ENCODE data around the gene ARHGEF2. TPM values are rescaled to one million over a fixed set of nuclear protein-coding genes. Genes with fewer than 3 reads are reported as not detected.
"Not testable (repeated sequence)": the region's sequence is repeated elsewhere in the genome, so short reads cannot be mapped to it uniquely, and the experiment has no call there.

ARHGEF2 gene
- total and polyA plus RNA-seq, 5 donors from 2014 or later, result 16.1 to 108 (median 16.4) TPM

DNA sequence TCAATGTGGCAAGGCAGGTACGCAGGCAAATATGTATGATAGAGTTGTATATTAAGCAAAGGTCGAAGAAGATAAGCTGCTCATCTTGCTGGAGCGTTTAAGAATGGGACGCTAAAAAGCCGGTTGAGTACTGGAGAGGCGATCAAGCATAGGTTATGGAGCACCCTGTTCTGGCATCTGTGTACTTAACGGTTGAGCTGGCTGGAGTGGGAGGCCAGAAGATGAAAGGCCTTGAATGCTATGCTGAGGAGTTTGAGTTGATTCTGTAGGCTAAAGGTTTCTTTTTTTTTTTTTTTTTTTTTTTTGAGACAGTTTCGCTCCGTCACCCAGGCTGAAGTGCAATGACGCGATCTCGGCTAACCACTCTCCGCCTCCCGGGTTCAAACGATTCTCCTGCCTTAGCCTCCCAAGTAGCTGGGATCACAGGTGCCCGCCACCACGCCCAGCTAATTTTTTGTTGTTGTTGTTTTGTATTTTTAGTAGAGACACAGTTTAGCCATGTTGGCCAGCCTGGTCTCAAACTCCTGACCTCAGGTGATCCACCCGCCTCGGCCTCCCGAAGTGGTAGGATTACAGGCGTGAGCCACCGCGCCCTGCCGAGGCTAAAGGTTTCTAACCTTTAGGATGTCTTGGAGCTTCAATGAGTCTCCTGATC lies 43.3 kb downstream of the ARHGEF2 start:
- Mint-ChIP-seq H3K36me3 (peaks cover 11% of the 10 kb centered on the region), H3K27ac (peak overlapping the region in 1 of 3 donors; percentile 14), H3K4me1 (peaks cover 10 to 43% (median 26%) of the 10 kb centered on the region in 4 donors), H3K4me3 (peak overlapping the region in 1 of 4 donors; percentile 46), H3K9me3 (no peaks in the 10 kb centered on the region), H3K27me3 (no peaks in the 10 kb centered on the region)
- no peaks in the 10 kb centered on the region for H3K9me3 ChIP-seq (ENCODE audit: control insufficient read depth in 2 of 2, low read length in 2 of 2)
- no peaks in the 10 kb centered on the region for H3K27me3 ChIP-seq (ENCODE audit: control insufficient read depth, insufficient read depth, low read length)
- peaks cover 28% of the 10 kb centered on the region for H3K36me3 ChIP-seq (ENCODE audit: control insufficient read depth, insufficient read depth, low read length)
- peak overlapping the region; percentile 94 for H3K4me3 ChIP-seq (ENCODE audit: low read depth, low read length)
- H3K4me1 ChIP-seq (ENCODE audit: control insufficient read depth, insufficient read depth, low read length, poor library complexity, severe bottlenecking), result peaks cover 48% of the 10 kb centered on the region
- DNase-seq, result no peak
- peak overlapping the region; percentile 90 for H3K27ac ChIP-seq (ENCODE audit: insufficient read depth, low read length, poor library complexity, severe bottlenecking)
- ATAC-seq (ENCODE audit: low read depth in 2 of 2), result no peak

DNA sequence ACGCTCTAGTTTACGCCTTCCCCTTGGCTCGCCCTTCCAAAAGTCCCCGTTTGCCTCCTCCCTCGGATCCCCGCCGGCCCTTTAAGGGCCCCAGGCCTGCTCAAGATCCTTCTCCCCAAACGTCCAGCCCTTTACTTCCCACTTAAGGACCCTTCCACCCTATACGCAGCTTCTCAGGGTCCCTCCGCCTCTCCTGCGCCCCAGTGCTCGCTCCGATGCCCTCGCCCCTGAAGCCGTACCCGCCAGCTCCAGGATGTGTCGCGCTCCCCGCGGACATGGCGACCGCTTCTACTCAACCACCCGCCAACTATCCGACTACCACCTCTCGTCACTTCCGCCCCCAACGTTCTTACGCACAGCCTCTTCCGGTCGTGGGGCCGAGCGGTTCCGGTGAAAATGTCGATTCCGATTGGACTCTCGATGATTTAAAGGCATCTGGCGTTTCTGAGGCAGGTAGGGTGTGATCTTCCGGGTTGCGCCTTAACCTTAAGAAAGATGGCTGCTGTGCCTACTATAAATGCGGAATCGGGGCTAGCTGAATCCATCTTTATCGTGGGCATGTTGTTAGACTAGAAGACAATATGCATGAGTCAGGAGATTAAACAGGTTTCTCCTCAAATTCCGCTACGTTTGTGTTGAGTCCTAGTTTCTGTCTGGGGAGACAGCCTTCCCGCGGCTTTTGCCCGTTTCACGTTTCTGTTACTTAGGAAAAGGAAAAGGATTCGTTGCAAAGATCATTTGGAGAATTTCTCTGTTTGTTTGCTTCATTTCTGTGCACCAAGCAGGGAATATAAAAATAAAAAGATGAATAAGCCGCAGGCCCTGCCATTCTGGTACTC lies 44.0 kb downstream of the ARHGEF2 start, which contains the start of gene KHDC4:
TSS of gene KHDC4 (minus strand) at position 317 of the 839 bp plus-strand sequence. CDS start at position 277, 40 bp downstream.
- H3K9me3 ChIP-seq (ENCODE audit: control insufficient read depth in 2 of 2, low read length in 2 of 2), result no peaks in the 10 kb centered on the region
- Mint-ChIP-seq H3K36me3 (peaks cover 14% of the 10 kb centered on the region), H3K4me3 (peak within 1 kb of the TSS in 2 of 4 donors; percentile 46 to 82), H3K27ac (peak within 1 kb of the TSS in 1 of 3 donors; percentile 14), H3K27me3 (no peaks in the 10 kb centered on the region), H3K4me1 (peaks cover 11 to 44% (median 26%) of the 10 kb centered on the region in 4 donors), H3K9me3 (no peaks in the 10 kb centered on the region)
- H3K4me3 ChIP-seq (ENCODE audit: low read depth, low read length), result peak within 1 kb of the TSS; percentile 94
- peak; percentile 96 to 98 for ATAC-seq (ENCODE audit: low read depth in 2 of 2)
- H3K36me3 ChIP-seq (ENCODE audit: control insufficient read depth, insufficient read depth, low read length), result peaks cover 34% of the 10 kb centered on the region
- peak within 1 kb of the TSS; percentile 90 for H3K27ac ChIP-seq (ENCODE audit: insufficient read depth, low read length, poor library complexity, severe bottlenecking)
- DNase-seq, result peak; percentile 93 to 100 (median 98)
- H3K27me3 ChIP-seq (ENCODE audit: control insufficient read depth, insufficient read depth, low read length), result no peaks in the 10 kb centered on the region
- H3K4me1 ChIP-seq (ENCODE audit: control insufficient read depth, insufficient read depth, low read length, poor library complexity, severe bottlenecking), result peaks cover 48% of the 10 kb centered on the region

DNA sequence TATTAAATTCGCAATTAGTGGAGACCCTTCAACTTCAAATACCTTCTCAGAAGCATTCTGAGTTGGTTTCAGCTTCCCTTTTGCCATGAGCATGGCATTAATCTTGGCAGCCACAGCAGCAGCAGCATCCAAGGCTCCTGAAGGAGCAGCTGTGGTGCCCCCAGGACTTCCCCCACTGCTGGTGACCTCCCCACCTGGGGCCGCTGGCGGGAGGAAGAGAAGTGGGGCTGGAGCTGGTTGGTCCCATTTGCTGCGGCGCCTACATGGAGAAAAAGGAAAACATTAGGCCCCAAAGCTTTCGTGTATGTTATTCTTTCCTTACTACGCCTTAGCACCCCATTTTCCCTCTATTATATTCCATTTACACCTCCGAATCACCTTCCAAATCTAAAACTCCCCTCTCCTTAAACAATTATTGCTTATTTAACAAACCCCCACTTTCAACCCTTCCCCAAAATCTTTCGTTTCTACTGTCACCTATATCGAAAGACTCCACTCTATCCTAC lies 44.7 kb downstream of the ARHGEF2 start:
- no peak for DNase-seq
- Histone ChIP-seq H3K9me3 (ENCODE audit: control insufficient read depth in 2 of 2, low read length in 2 of 2) (no peaks in the 10 kb centered on the region), H3K36me3 (ENCODE audit: control insufficient read depth, insufficient read depth, low read length) (peaks cover 40% of the 10 kb centered on the region), H3K27me3 (ENCODE audit: control insufficient read depth, insufficient read depth, low read length) (no peaks in the 10 kb centered on the region), H3K4me3 (ENCODE audit: low read depth, low read length) (peak overlapping the region; percentile 86), H3K27ac (ENCODE audit: insufficient read depth, low read length, poor library complexity, severe bottlenecking) (peak overlapping the region; percentile 90), H3K4me1 (ENCODE audit: control insufficient read depth, insufficient read depth, low read length, poor library complexity, severe bottlenecking) (peaks cover 48% of the 10 kb centered on the region)
- no peaks in the 10 kb centered on the region for H3K27me3 Mint-ChIP-seq
- peaks cover 13 to 48% (median 31%) of the 10 kb centered on the region in 4 donors for H3K4me1 Mint-ChIP-seq
- ATAC-seq (ENCODE audit: low read depth in 2 of 2), result no peak
- H3K4me3 Mint-ChIP-seq, result no peak overlapping the region
- H3K9me3 Mint-ChIP-seq, result no peaks in the 10 kb centered on the region
- peaks cover 19% of the 10 kb centered on the region for H3K36me3 Mint-ChIP-seq
- H3K27ac Mint-ChIP-seq, result no peak overlapping the region

DNA sequence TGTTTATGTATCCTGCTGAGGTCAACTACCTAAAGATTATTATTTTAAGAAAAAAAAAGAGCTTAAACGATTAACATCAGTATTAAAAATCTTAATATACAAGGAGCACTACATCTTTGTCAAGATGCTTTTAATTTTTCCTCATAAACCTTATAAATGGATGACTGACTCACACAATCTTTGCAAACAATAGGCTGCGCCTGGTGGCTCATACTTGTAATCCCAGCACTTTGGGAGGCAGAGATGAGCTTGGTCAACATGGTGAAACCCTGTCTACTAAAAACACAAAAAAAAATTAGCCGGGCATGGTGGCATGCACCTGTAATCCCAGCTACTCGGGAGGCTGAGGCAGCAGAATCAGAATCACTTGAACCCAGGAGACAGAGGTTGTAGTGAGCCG lies 45.9 kb downstream of the ARHGEF2 start:
- peaks cover 7 to 42% (median 24%) of the 10 kb centered on the region in 4 donors for H3K4me1 Mint-ChIP-seq
- H3K36me3 ChIP-seq (ENCODE audit: control insufficient read depth, insufficient read depth, low read length), result peaks cover 52% of the 10 kb centered on the region
- H3K4me3 Mint-ChIP-seq, result peak overlapping the region; percentile 50 to 82 (median 68)
- H3K27me3 ChIP-seq (ENCODE audit: control insufficient read depth, insufficient read depth, low read length), result no peaks in the 10 kb centered on the region
- DNase-seq (no peak), ATAC-seq (ENCODE audit: low read depth in 2 of 2) (no peak)
- H3K27ac Mint-ChIP-seq, result peak overlapping the region in 1 of 3 donors; percentile 9
- peaks cover 23% of the 10 kb centered on the region for H3K36me3 Mint-ChIP-seq
- peak overlapping the region; percentile 55 for H3K27ac ChIP-seq (ENCODE audit: insufficient read depth, low read length, poor library complexity, severe bottlenecking)
- H3K9me3 ChIP-seq (ENCODE audit: control insufficient read depth in 2 of 2, low read length in 2 of 2), result no peaks in the 10 kb centered on the region
- no peaks in the 10 kb centered on the region for H3K27me3 Mint-ChIP-seq
- peaks cover 48% of the 10 kb centered on the region for H3K4me1 ChIP-seq (ENCODE audit: control insufficient read depth, insufficient read depth, low read length, poor library complexity, severe bottlenecking)
- peak overlapping the region; percentile 52 for H3K4me3 ChIP-seq (ENCODE audit: low read depth, low read length)
- no peaks in the 10 kb centered on the region for H3K9me3 Mint-ChIP-seq

DNA sequence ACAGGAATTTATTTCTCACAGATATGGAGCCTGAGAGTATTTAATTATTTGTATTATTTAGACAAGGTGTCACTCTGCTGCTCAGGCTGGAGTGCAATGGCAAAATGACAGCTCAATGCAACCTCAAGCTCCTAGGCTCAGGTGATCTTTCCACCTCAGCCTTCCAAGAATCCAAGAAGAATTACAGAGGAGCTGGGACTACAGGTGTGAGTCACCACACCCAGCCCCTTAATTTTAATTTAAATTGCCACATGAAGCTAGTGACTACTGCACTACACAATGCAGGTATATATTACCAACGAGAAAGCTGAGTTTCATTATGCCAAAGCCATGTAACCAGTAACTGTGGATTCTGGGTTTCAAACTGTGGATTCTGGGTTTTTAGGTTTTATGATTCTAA lies 46.3 kb downstream of the ARHGEF2 start:
- no peak for ATAC-seq (ENCODE audit: low read depth in 2 of 2)
- DNase-seq, result no peak
- Mint-ChIP-seq H3K27me3 (no peaks in the 10 kb centered on the region), H3K27ac (peak overlapping the region in 1 of 3 donors; percentile 54), H3K4me3 (peak overlapping the region; percentile 50 to 82 (median 78)), H3K36me3 (peaks cover 26% of the 10 kb centered on the region), H3K4me1 (peaks cover 7 to 42% (median 25%) of the 10 kb centered on the region in 4 donors), H3K9me3 (no peaks in the 10 kb centered on the region)
- peaks cover 56% of the 10 kb centered on the region for H3K36me3 ChIP-seq (ENCODE audit: control insufficient read depth, insufficient read depth, low read length)
- no peaks in the 10 kb centered on the region for H3K27me3 ChIP-seq (ENCODE audit: control insufficient read depth, insufficient read depth, low read length)
- H3K4me3 ChIP-seq (ENCODE audit: low read depth, low read length), result peak overlapping the region; percentile 52
- H3K27ac ChIP-seq (ENCODE audit: insufficient read depth, low read length, poor library complexity, severe bottlenecking), result peak overlapping the region; percentile 55
- H3K4me1 ChIP-seq (ENCODE audit: control insufficient read depth, insufficient read depth, low read length, poor library complexity, severe bottlenecking), result peaks cover 48% of the 10 kb centered on the region
- H3K9me3 ChIP-seq (ENCODE audit: control insufficient read depth in 2 of 2, low read length in 2 of 2), result no peaks in the 10 kb centered on the region

DNA sequence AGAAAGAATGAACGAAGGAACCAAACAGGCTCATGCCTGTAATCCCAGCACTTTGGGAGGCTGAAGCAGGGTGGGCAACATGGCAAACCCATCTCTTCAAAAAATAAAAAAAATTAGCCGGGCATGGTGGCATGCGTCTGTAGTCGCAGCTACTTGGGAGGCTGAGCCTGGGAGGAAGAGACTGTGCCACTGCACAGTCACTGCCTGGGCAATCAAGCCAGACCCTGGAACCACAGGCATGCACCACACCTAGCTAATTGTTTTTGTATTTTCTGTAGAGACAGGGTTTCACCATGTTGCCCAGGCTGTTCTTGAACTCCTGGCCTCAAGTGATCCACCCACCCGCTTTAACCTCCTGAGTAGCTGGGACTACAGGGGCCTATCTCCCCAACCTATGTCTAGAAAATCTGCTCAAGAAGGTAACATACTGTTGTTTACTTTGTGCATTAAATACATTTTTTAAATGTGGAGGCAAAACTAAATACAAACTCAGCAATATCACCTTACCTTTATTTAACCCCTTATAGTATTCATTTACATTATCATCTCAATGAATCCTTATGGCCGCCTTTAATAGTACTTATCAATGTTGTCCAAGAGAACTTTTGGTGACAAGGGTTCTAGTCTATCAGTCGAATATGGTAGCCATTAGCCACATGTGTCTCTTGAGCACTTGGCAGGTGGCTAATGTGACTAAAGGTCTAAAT lies 46.9 kb downstream of the ARHGEF2 start:
- no peaks in the 10 kb centered on the region for H3K9me3 ChIP-seq (ENCODE audit: control insufficient read depth in 2 of 2, low read length in 2 of 2)
- H3K36me3 ChIP-seq (ENCODE audit: control insufficient read depth, insufficient read depth, low read length), result peaks cover 62% of the 10 kb centered on the region
- peak overlapping the region; percentile 55 for H3K27ac ChIP-seq (ENCODE audit: insufficient read depth, low read length, poor library complexity, severe bottlenecking)
- DNase-seq (no peak), ATAC-seq (ENCODE audit: low read depth in 2 of 2) (no peak)
- peak overlapping the region in 2 of 3 donors; percentile 54 to 59 for H3K27ac Mint-ChIP-seq
- H3K9me3 Mint-ChIP-seq, result no peaks in the 10 kb centered on the region
- peaks cover 48% of the 10 kb centered on the region for H3K4me1 ChIP-seq (ENCODE audit: control insufficient read depth, insufficient read depth, low read length, poor library complexity, severe bottlenecking)
- H3K27me3 ChIP-seq (ENCODE audit: control insufficient read depth, insufficient read depth, low read length), result no peaks in the 10 kb centered on the region
- no peaks in the 10 kb centered on the region for H3K27me3 Mint-ChIP-seq
- peaks cover 29% of the 10 kb centered on the region for H3K36me3 Mint-ChIP-seq
- peak overlapping the region; percentile 50 to 82 (median 78) for H3K4me3 Mint-ChIP-seq
- H3K4me1 Mint-ChIP-seq, result peaks cover 7 to 42% (median 28%) of the 10 kb centered on the region in 4 donors
- H3K4me3 ChIP-seq (ENCODE audit: low read depth, low read length), result peak overlapping the region; percentile 52

DNA sequence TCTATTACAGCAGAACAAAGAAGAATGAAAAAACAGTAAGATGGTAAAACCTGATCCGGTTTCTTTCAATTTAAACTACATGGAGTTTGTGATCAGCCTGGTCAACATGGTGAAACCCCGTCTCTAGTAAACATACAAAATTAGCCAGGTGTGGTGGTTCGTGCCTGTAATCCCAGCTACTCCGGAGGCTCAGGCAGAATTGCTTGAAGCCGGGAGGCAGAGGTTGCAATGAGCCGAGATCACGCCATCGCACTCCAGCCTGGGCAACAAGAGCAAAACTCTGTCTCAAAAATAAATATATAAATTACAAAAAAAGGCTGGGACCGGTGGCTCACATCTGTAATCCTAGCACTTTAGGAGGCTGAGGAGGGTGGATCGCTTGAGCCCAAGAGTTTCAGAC lies 47.6 kb downstream of the ARHGEF2 start:
- not testable (repeated sequence) for H3K27me3 ChIP-seq (ENCODE audit: control insufficient read depth, insufficient read depth, low read length); H3K9me3 Mint-ChIP-seq; DNase-seq; H3K27ac ChIP-seq (ENCODE audit: insufficient read depth, low read length, poor library complexity, severe bottlenecking); H3K9me3 ChIP-seq (ENCODE audit: control insufficient read depth in 2 of 2, low read length in 2 of 2); H3K27me3 Mint-ChIP-seq; ATAC-seq (ENCODE audit: low read depth in 2 of 2)
- H3K4me1 Mint-ChIP-seq, result peaks cover 7 to 42% (median 28%) of the 10 kb centered on the region in 4 donors
- Histone ChIP-seq H3K4me1 (ENCODE audit: control insufficient read depth, insufficient read depth, low read length, poor library complexity, severe bottlenecking) (peaks cover 48% of the 10 kb centered on the region), H3K36me3 (ENCODE audit: control insufficient read depth, insufficient read depth, low read length) (peaks cover 69% of the 10 kb centered on the region), H3K4me3 (ENCODE audit: low read depth, low read length) (peak overlapping the region; percentile 41)
- peak overlapping the region; percentile 55 to 82 (median 76) for H3K4me3 Mint-ChIP-seq
- peak overlapping the region; percentile 20 to 54 (median 25) for H3K27ac Mint-ChIP-seq
- H3K36me3 Mint-ChIP-seq, result peaks cover 33% of the 10 kb centered on the region

All from CD4-positive, CD25-positive, alpha-beta regulatory T cell (primary cell).